K562 (cell line): ENCODE data around the gene CAPN8. TPM values are rescaled to one million over a fixed set of nuclear protein-coding genes. Genes with fewer than 3 reads are reported as not detected.

Experiments
- ATAC-seq: fragments of 200-7000 bp; cut with Tn5 transposase; 3 replicates; pipeline ENCODE4 v1.9.1; 2020; ENCODE audit warnings: moderate library complexity
- BruUV-seq: library from RNA; stranded (reverse); fragments of 400-500 nt; replicated peaks from 2 replicates; lab custom pipeline; 2021; lab: Mats Ljungman, UMichigan
- CTCF ChIA-PET: fragments of 300-600 bp; formaldehyde crosslinking; extraction: SDS; loops from one replicate; lab custom pipeline; 2021; ENCODE audit warnings: low intra/inter-chr PET ratio; lab: Yijun Ruan, JAX
- POLR2A ChIA-PET: fragments of 300-600, 350-650 bp; sonication (Branson Sonifier 250); formaldehyde crosslinking; extraction: SDS; loops from one replicate; lab custom pipeline; 2021; ENCODE audit warnings: antibody characterized with exemption, inconsistent platforms; lab: Yijun Ruan, JAX
- DNase-seq, 4 experiments: peaks; one replicate each; pipeline versions ENCODE4 v3.0.0 to v3.0.0-alpha.2; 2011 to 2018; ENCODE audit warnings: low spot score in 3 of 4, mixed read lengths in 3 of 4; ENCODE audit errors: extremely low read depth in 1 of 4
- FAIRE-seq: peaks from 2 replicates; lab custom pipeline; 2011; peaks lifted over from hg19 to GRCh38; lab: Jason Lieb, UNC
- H2AFZ ChIP-seq: 2 replicates; pipeline ENCODE4 v1.6.0; 2011; ENCODE audit warnings: low read depth, low read length, control low read depth, inconsistent platforms
- H3K27ac ChIP-seq: fragments of 200-600 bp; 3 replicates; pipeline ENCODE4 v1.8.0; 2011; ENCODE audit warnings: low read depth, mild to moderate bottlenecking, control low read depth, inconsistent platforms, low read length, moderate library complexity, mixed read lengths; ENCODE audit errors: extremely low read depth
- H3K27me3 ChIP-seq, 2 experiments: fragments of 300-600 bp in 1 of 2; 2 replicates in 1 of 2; 3 replicates in 1 of 2; pipeline versions ENCODE4 v1.6.0 to v1.8.0; 2011; ENCODE audit warnings: inconsistent platforms in 2 of 2, low read length in 2 of 2, mild to moderate bottlenecking in 1 of 2, mixed read lengths in 1 of 2, moderate library complexity in 1 of 2; ENCODE audit not compliant: control insufficient read depth in 2 of 2, insufficient read depth in 2 of 2
- H3K36me3 ChIP-seq: fragments of 300-600 bp; 3 replicates; pipeline ENCODE4 v1.8.0; 2011; ENCODE audit warnings: mild to moderate bottlenecking, low read length, inconsistent platforms; ENCODE audit not compliant: control insufficient read depth, insufficient read depth
- H3K4me1 ChIP-seq, 2 experiments: fragments of 200-600 bp in 1 of 2; replicated peaks in 1 of 2; 2 replicates in 1 of 2; 3 replicates in 1 of 2; pipeline versions ENCODE4 v1.5.1 to v1.8.0; 2011; ENCODE audit warnings: inconsistent platforms in 2 of 2, low read length in 2 of 2, mild to moderate bottlenecking in 1 of 2, mixed read lengths in 1 of 2, moderate library complexity in 1 of 2; ENCODE audit not compliant: control insufficient read depth in 2 of 2, insufficient read depth in 2 of 2
- H3K4me2 ChIP-seq: 2 replicates; pipeline ENCODE4 v1.6.1; 2011; ENCODE audit warnings: low read length, control low read depth, inconsistent platforms, mixed read lengths; ENCODE audit not compliant: insufficient read depth
- H3K4me3 ChIP-seq: fragments of 200-600 bp; sonication (generic), shearing (Covaris generic); 2 replicates; pipeline ENCODE4 v1.5.1; 2016; ENCODE audit warnings: control low read depth, inconsistent platforms
- H3K79me2 ChIP-seq: fragments of 200-600 bp; 3 replicates; pipeline ENCODE4 v1.8.0; 2011; ENCODE audit warnings: low read length, inconsistent platforms; ENCODE audit not compliant: control insufficient read depth, insufficient read depth
- H3K9ac ChIP-seq, 2 experiments: 2 replicates each; pipeline versions ENCODE4 v1.6.0 to v1.6.1; 2011; ENCODE audit warnings: low read depth in 2 of 2, low read length in 2 of 2, control low read depth in 1 of 2, inconsistent platforms in 1 of 2, mild to moderate bottlenecking in 1 of 2, mixed read lengths in 1 of 2; ENCODE audit not compliant: insufficient read depth in 1 of 2
- H3K9me1 ChIP-seq: one replicate; pipeline ENCODE4 v1.6.0; 2011; ENCODE audit warnings: inconsistent platforms, mild to moderate bottlenecking, low read length, moderate library complexity; ENCODE audit not compliant: control insufficient read depth, insufficient read depth
- H3K9me3 ChIP-seq: replicated peaks from 2 replicates; pipeline ENCODE4 v1.5.1; 2011; ENCODE audit warnings: low read depth, low read length, inconsistent platforms; ENCODE audit not compliant: control insufficient read depth, insufficient read depth
- H4K20me1 ChIP-seq: replicated peaks from 2 replicates; pipeline ENCODE4 v1.6.1; 2011; ENCODE audit warnings: low read length, inconsistent platforms, mixed read lengths; ENCODE audit not compliant: control insufficient read depth, insufficient read depth
- CBFA2T3 ChIP-seq: fragments of 450-650 bp; IDR thresholded peaks from 2 replicates; pipeline ENCODE4 v1.6.1; 2017
- ETV6 ChIP-seq, 3 experiments: fragments of 150-350 bp in 1 of 3; sonication (generic) in 1 of 3; formaldehyde crosslinking in 1 of 3; IDR thresholded peaks; 2 replicates each; pipeline versions ENCODE4 v1.6.1 to v1.8.0; 2014 to 2022; ENCODE audit warnings: borderline replicate concordance in 2 of 3, low read depth in 2 of 3, antibody characterized with exemption in 1 of 3, low read length in 1 of 3, mild to moderate bottlenecking in 1 of 3, missing genetic modification reagents in 1 of 3
- FOSL1 ChIP-seq: fragments of 200-800 bp; sonication (Bioruptor generic); conservative IDR thresholded peaks from 2 replicates; pipeline ENCODE4 v1.6.1; 2016; ENCODE audit warnings: missing genetic modification characterization, missing compliant biosample characterization
- FOXK2 ChIP-seq, 2 experiments: fragments of 450-650 bp; IDR thresholded peaks in 1 of 2; conservative IDR thresholded peaks in 1 of 2; 2 replicates each; pipeline ENCODE4 v1.6.1; 2016; ENCODE audit warnings: low read depth in 2 of 2, mild to moderate bottlenecking in 1 of 2
- HSF4 ChIP-seq: fragments of 250-450 bp; sonication (Bioruptor Pico); IDR thresholded peaks from 2 replicates; pipeline ENCODE4 v2.1.2; 2022; ENCODE audit warnings: mild to moderate bottlenecking, moderate library complexity, borderline replicate concordance
- JUN ChIP-seq, 2 experiments: sonication (generic) in 1 of 2; formaldehyde crosslinking in 1 of 2; IDR thresholded peaks; 2 replicates each; pipeline versions ENCODE4 v1.6.1 to v1.8.0; 2012 to 2022; ENCODE audit warnings: borderline replicate concordance in 2 of 2, mild to moderate bottlenecking in 2 of 2, improper control_type of control experiment in 1 of 2, low read depth in 1 of 2, low read length in 1 of 2, missing genetic modification reagents in 1 of 2
- MTA1 ChIP-seq: fragments of 450-650 bp; IDR thresholded peaks from 2 replicates; pipeline ENCODE4 v1.6.1; 2017; ENCODE audit warnings: borderline replicate concordance
- MYNN ChIP-seq, 2 experiments: sonication (generic); formaldehyde crosslinking in 1 of 2; IDR thresholded peaks; 2 replicates each; pipeline versions ENCODE4 v1.5.0 to v1.6.1; 2016 to 2020; ENCODE audit warnings: antibody characterized with exemption in 1 of 2, missing genetic modification reagents in 1 of 2
- NFE2 ChIP-seq: IDR thresholded peaks from 2 replicates; pipeline ENCODE4 v1.6.1; 2014; ENCODE audit warnings: antibody characterized with exemption, low read depth
- NR3C1 ChIP-seq: sonication (generic); formaldehyde crosslinking; IDR thresholded peaks from 2 replicates; pipeline ENCODE4 v1.8.1; 2022; ENCODE audit warnings: missing genetic modification reagents
- RBFOX2 ChIP-seq: fragments of 200-400 bp; formaldehyde crosslinking; IDR thresholded peaks from 2 replicates; pipeline ENCODE4 v1.6.1; 2017; ENCODE audit warnings: low read depth, mild to moderate bottlenecking, low read length, moderate library complexity
- ZNF12 ChIP-seq: sonication (generic); formaldehyde crosslinking; IDR thresholded peaks from 2 replicates; pipeline ENCODE4 v1.4.0; 2020; ENCODE audit warnings: mild to moderate bottlenecking, missing genetic modification reagents
- ZNF174 ChIP-seq: fragments of 250-450 bp; sonication (Bioruptor Pico); IDR thresholded peaks from 2 replicates; pipeline ENCODE4 v1.4.0; 2020; ENCODE audit warnings: mild to moderate bottlenecking
- WGBS: fragments of 100-300 bp; shearing (Covaris generic); methylation state at CpG from one replicate; pipeline ENCODE4 v1.1.6; 2016; ENCODE audit warnings: low coverage, mixed read lengths; ENCODE audit not compliant: insufficient coverage; ENCODE audit errors: missing lambda C conversion rate; 5-methylcytosine and 5-hydroxymethylcytosine counted together
- in situ Hi-C: fragments of 300-500 bp; cut with MboI; formaldehyde crosslinking; loops from 4 replicates; pipeline ENCODE4 v1.15.0; 2018; ENCODE audit warnings: inconsistent platforms, mixed read lengths
- intact Hi-C: fragments of 100-400 bp; cut with micrococcal nuclease; formaldehyde crosslinking; loops from 2 replicates; pipeline ENCODE4 v1.14.2; 2022
- polyA plus RNA-seq, 8 experiments: library from polyadenylated mRNA; depleted of rRNA in 4 of 8; stranded (reverse) in 5 of 8; unstranded in 3 of 8; fragments of >200 nt; fragmentation: Nextera tagmentation in 2 of 8; fragmentation: Illumina TruSeq in 1 of 8; extraction: Ambion mirVana in 2 of 8; extraction: Trizol in 1 of 8; gene quantifications; 2 replicates each; pipeline versions ENCODE4 v1.2.1 to v1.2.3, GENCODE V29; 2011 to 2014; ENCODE audit warnings: inconsistent platforms in 1 of 8, missing spikeins in 1 of 8
- total RNA-seq, 7 experiments: library from RNA; depleted of rRNA in 6 of 7; stranded (reverse); fragments of >200 nt in 6 of 7; fragmentation: Illumina TruSeq in 2 of 7; extraction: Trizol in 2 of 7; gene quantifications; 2 replicates each; pipeline versions ENCODE4 v1.2.1 to v1.2.3, GENCODE V29; 2011 to 2021; ENCODE audit warnings: low replicate concordance in 1 of 7
- TF ChIP-seq, protein P1 (sequence below), 3 experiments: IDR thresholded peaks in 2 of 3; conservative IDR thresholded peaks in 1 of 3; 2 replicates each; pipeline ENCODE4 v1.5.1; 2011 to 2012; ENCODE audit warnings: low read length in 3 of 3, mild to moderate bottlenecking in 3 of 3, control low read depth in 2 of 3, improper control_type of control experiment in 1 of 3, inconsistent platforms in 1 of 3, low read depth in 1 of 3, mixed read lengths in 1 of 3, moderate library complexity in 1 of 3; ENCODE audit not compliant: insufficient read depth in 2 of 3
- TF ChIP-seq, protein P2 (sequence below): fragments of 150-350 bp; conservative IDR thresholded peaks from 2 replicates; pipeline ENCODE4 v1.6.1; 2014; ENCODE audit warnings: low read length

Gene CAPN8
- total and polyA plus RNA-seq, 9 of the 15 experiments (the other 6 are each of a cell fraction or from before 2014, with no cell fraction given), result 0.06 TPM; not detected in 8

DNA sequence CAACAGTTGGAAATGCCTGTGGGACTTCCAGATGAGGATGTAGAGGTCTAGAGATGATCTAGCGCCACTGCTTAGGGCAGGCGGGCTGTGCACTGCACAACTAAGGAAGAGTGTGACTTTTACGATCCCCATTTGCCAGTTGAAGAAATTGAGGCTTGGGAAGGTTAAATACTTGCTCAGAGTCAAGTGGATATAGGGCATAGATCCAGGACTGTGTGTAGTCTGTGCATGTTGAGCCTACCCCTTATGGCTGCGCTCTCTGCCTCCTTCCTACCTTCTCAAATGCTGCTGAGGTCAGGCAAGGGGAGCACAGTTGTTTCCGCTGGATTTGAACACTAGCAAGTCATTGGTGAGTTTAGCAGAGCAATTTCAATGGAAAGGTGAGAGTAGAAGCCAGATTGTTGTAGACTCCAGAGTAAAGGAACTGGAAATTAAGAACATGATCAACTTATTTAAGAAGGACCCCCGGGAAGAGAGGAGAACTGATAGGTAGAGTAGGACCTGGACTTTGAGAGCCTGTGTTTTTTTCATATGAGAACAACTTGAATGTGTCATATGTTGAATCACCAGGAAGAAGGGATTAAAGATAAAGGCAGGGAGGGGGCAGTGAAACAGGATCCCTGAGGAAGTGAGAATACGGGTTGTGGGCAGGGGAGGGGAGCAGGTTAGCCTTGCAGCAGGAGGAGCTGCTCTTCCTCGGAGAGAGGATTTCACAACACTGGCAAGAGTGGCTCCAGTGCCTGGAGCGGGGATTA is 49.5 kb upstream of the CAPN8 start:
- Histone ChIP-seq H3K9me3 (no peaks in the 10 kb centered on the region), H3K79me2 (peaks cover 46% of the 10 kb centered on the region), H3K9ac (peak overlapping the region; percentile 80 to 87; a peak in 3 of 4 replicates), H3K27me3 (no peaks in the 10 kb centered on the region), H4K20me1 (no peaks in the 10 kb centered on the region), H3K9me1 (no peaks in the 10 kb centered on the region), H3K4me3 (peak overlapping the region; percentile 12), H3K4me2 (peak overlapping the region; percentile 88), H2AFZ (peak overlapping the region; percentile 52), H3K27ac (peak overlapping the region; percentile 89), H3K4me1 (peaks cover 37 to 47% of the 10 kb centered on the region in 2 experiments), H3K36me3 (peaks cover 43% of the 10 kb centered on the region)
- ChIA-PET CTCF (interaction anchor here (1.3 kb wide), 1 partner anchor 33 kb away, joined by 3 read pairs; no protein-coding TSS in a partner anchor), POLR2A (interaction anchor here (1.2 to 3.1 kb wide), 4 partner anchors 9 to 57 kb away, joined by 3 to 10 read pairs (median 6); no protein-coding TSS in a partner anchor)
- in situ Hi-C loops (loop anchor here (25.0 kb wide), 1 partner anchor 197 kb away; no protein-coding TSS in a partner anchor), intact Hi-C loops (loop anchor here (1.0 kb wide), 1 partner anchor 11 kb away; no protein-coding TSS in a partner anchor)
- FAIRE-seq (peak; percentile 74), DNase-seq (peak; percentile 53 to 85 (median 68)), ATAC-seq (peak; percentile 17)
- WGBS, result 21% methylated on average over 9 of the region's 9 CpGs
- no TSS peak for BruUV-seq
- TF ChIP-seq FOSL1 (tag) (peak; percentile 97), ZNF12 (CRISPR knock-in tag) (0 out of 2 replicates have a peak, but pooled peaks have one; percentile 37), RBFOX2 (peak; percentile 43; the same call in 1 of the 2 replicates), NFE2 (peak; percentile 7), MTA1 (peak; percentile 13; the same call in 1 of the 2 replicates), FOXK2 (conservative IDR thresholded peaks at IDR 0.05 in 1 of 2, IDR thresholded peaks at IDR 0.05 in 1 of 2; ENCODE audit: low read depth in 2 of 2) (0 out of 4 replicates have a peak, but pooled peaks have one; percentile 20 to 23), MYNN (IDR thresholded peaks at IDR 0.05) (peak; percentile 70; the same call in 1 of the 2 replicates), MYNN (CRISPR knock-in tag; IDR thresholded peaks at IDR 0.05) (no peak), ZNF174 (CRISPR knock-in tag) (no peak), ETV6 (IDR thresholded peaks at IDR 0.05; ENCODE audit: borderline replicate concordance in 1 of 2, low read depth in 2 of 2, low read length in 1 of 2) (peak in 1 of 2 experiments; percentile 31; a peak in 1 of 4 replicates), ETV6 (CRISPR knock-in tag; IDR thresholded peaks at IDR 0.05; ENCODE audit: borderline replicate concordance) (peak; percentile 68; the same call in 1 of the 2 replicates), HSF4 (CRISPR knock-in tag) (no peak), NR3C1 (CRISPR knock-in tag) (no peak), CBFA2T3 (peak; percentile 37), JUN (IDR thresholded peaks at IDR 0.05; ENCODE audit: borderline replicate concordance, low read depth, low read length) (peak; percentile 76; the same call in 1 of the 2 replicates), JUN (CRISPR knock-in tag; IDR thresholded peaks at IDR 0.05; ENCODE audit: borderline replicate concordance) (no peak)
- TF ChIP-seq, protein P1, sequence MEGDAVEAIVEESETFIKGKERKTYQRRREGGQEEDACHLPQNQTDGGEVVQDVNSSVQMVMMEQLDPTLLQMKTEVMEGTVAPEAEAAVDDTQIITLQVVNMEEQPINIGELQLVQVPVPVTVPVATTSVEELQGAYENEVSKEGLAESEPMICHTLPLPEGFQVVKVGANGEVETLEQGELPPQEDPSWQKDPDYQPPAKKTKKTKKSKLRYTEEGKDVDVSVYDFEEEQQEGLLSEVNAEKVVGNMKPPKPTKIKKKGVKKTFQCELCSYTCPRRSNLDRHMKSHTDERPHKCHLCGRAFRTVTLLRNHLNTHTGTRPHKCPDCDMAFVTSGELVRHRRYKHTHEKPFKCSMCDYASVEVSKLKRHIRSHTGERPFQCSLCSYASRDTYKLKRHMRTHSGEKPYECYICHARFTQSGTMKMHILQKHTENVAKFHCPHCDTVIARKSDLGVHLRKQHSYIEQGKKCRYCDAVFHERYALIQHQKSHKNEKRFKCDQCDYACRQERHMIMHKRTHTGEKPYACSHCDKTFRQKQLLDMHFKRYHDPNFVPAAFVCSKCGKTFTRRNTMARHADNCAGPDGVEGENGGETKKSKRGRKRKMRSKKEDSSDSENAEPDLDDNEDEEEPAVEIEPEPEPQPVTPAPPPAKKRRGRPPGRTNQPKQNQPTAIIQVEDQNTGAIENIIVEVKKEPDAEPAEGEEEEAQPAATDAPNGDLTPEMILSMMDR (IDR thresholded peaks at IDR 0.05 in 2 of 3, conservative IDR thresholded peaks at IDR 0.05 in 1 of 3; ENCODE audit: insufficient read depth in 2 of 3, low read depth in 1 of 3, low read length in 3 of 3), result peak; percentile 18 to 31 (median 22); a peak in 3 of 6 replicates
- TF ChIP-seq, protein P2, sequence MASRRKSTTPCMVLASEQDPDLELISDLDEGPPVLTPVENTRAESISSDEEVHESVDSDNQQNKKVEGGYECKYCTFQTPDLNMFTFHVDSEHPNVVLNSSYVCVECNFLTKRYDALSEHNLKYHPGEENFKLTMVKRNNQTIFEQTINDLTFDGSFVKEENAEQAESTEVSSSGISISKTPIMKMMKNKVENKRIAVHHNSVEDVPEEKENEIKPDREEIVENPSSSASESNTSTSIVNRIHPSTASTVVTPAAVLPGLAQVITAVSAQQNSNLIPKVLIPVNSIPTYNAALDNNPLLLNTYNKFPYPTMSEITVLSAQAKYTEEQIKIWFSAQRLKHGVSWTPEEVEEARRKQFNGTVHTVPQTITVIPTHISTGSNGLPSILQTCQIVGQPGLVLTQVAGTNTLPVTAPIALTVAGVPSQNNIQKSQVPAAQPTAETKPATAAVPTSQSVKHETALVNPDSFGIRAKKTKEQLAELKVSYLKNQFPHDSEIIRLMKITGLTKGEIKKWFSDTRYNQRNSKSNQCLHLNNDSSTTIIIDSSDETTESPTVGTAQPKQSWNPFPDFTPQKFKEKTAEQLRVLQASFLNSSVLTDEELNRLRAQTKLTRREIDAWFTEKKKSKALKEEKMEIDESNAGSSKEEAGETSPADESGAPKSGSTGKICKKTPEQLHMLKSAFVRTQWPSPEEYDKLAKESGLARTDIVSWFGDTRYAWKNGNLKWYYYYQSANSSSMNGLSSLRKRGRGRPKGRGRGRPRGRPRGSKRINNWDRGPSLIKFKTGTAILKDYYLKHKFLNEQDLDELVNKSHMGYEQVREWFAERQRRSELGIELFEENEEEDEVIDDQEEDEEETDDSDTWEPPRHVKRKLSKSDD, result no peak
